Heart left ventricle (tissue), 13 donors: ENCODE data around the gene SLC22A23.

ENCODE experiments used
- CTCF ChIP-seq, 12 donors: fragments of 200-600 bp; sonication (generic) in 4 of 12; IDR thresholded peaks; one replicate each; pipeline versions ENCODE4 v1.5.0 to v1.8.0; 2018 to 2022; ENCODE audit warnings: antibody characterized with exemption in 12 of 12, mild to moderate bottlenecking in 5 of 12
- POLR2A ChIP-seq, 2 donors: fragments of 450-650 bp; IDR thresholded peaks; one replicate each; pipeline ENCODE4 v1.6.1; 2017; ENCODE audit warnings: antibody characterized with exemption in 2 of 2, mild to moderate bottlenecking in 2 of 2, moderate library complexity in 2 of 2
- donor health status: ischemic (EF 13 %, LVEDD 7.1; RV severe dilation, severe dysfunction).
- donor health status: DM: no; HTN: yes; CAD: no.
- donor health status: DM: no; HTN: no; CAD: no.
- donor health status: ischemic (EF 25% LVEDD 6.9; RV normal size, moderate dysfunction).
- donor health status: ischemic (EF 25% LVEDD 5.7; RV mildly dilated, moderate dysfunction).
- donor health status: ischemic (EF 35%, LVEDD 5.7; RV mildly dilated, moderate dysfunction).
- donor health status: nonischemic (EF 11% LVEDD 7.7; RV severe dilation, severe dysfunction).
- donor health status: DM: yes; HTN: yes; CAD: no.
- donor health status: PGD.
- donor health status: ischemic (EF 29% LVEDD 5.4; RV normal size, mild dysfunction).
- donor health status: nonischemic (EF 23%, LVEDD 6.1; RV moderate dilation, normal function).

DNA sequence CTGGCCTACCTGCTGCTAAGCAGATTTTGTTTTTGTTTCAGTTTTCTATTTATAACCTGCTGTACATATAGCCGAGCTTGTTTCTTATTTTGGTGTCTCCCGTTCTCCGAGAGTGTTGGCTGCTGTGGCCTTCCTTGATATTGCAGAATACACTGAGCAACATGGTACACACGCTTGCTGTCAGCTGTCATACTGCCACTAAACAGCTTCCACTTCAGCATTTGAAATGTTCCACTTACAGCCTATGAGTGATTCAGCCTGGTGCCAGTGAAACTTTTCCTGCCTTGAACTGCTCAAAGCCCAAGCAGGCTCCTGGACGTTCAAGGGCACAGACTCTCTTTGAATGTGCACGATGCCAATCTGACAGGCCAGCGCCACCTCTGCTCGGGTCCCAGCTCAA is 111.0 kb downstream of the SLC22A23 start:
- TF ChIP-seq CTCF (IDR thresholded peaks at IDR 0.05), result no peak
- TF ChIP-seq POLR2A (IDR thresholded peaks at IDR 0.05), result no peak
